Heart left ventricle (tissue), 13 donors: ENCODE measurements around the gene SETBP1.

Experiments used
- CTCF ChIP-seq, 12 donors: fragments of 200-600 bp; sonication (generic) in 4 of 12; IDR thresholded peaks; one replicate each; pipeline versions ENCODE4 v1.5.0 to v1.8.0; 2018 to 2022; ENCODE audit warnings: antibody characterized with exemption in 12 of 12, mild to moderate bottlenecking in 5 of 12
- POLR2A ChIP-seq, 2 donors: fragments of 450-650 bp; IDR thresholded peaks; one replicate each; pipeline ENCODE4 v1.6.1; 2017; ENCODE audit warnings: antibody characterized with exemption in 2 of 2, mild to moderate bottlenecking in 2 of 2, moderate library complexity in 2 of 2
- donor health status: ischemic (EF 13 %, LVEDD 7.1; RV severe dilation, severe dysfunction).
- donor health status: DM: no; HTN: yes; CAD: no.
- donor health status: DM: no; HTN: no; CAD: no.
- donor health status: ischemic (EF 25% LVEDD 6.9; RV normal size, moderate dysfunction).
- donor health status: ischemic (EF 25% LVEDD 5.7; RV mildly dilated, moderate dysfunction).
- donor health status: ischemic (EF 35%, LVEDD 5.7; RV mildly dilated, moderate dysfunction).
- donor health status: nonischemic (EF 11% LVEDD 7.7; RV severe dilation, severe dysfunction).
- donor health status: DM: yes; HTN: yes; CAD: no.
- donor health status: PGD.
- donor health status: ischemic (EF 29% LVEDD 5.4; RV normal size, mild dysfunction).
- donor health status: nonischemic (EF 23%, LVEDD 6.1; RV moderate dilation, normal function).

- TF ChIP-seq CTCF (IDR thresholded peaks at IDR 0.05) (no peak), POLR2A (IDR thresholded peaks at IDR 0.05) (no peak)
Measured at GRCh38 chr18:44921974-44922373, 241.3 kb downstream of the SETBP1 start.
